Endothelial cell of umbilical vein (primary cell): Measurements from ENCODE around the gene CD247. TPM values are rescaled to one million over a fixed set of nuclear protein-coding genes. Genes with fewer than 3 reads are reported as not detected.

Experiments
- BruUV-seq: library from RNA; stranded (reverse); fragments of 400-500 nt; replicated peaks from 2 replicates; lab custom pipeline; 2021; lab: Mats Ljungman, UMichigan
- CTCF ChIA-PET: fragments of 300-600, 350-600 bp; sonication (Branson Sonifier 250); formaldehyde crosslinking; loops from one replicate; lab custom pipeline; 2021; ENCODE audit warnings: antibody characterized with exemption, inconsistent platforms; lab: Charles Lee
- POLR2A ChIA-PET: fragments of 300-600, 350-600 bp; sonication (Branson Sonifier 250); formaldehyde crosslinking; loops from one replicate; lab custom pipeline; 2021; ENCODE audit warnings: antibody characterized with exemption, inconsistent platforms; lab: Charles Lee
- DNase-seq: peaks from one replicate; pipeline ENCODE4 v3.0.0-alpha.2; 2011; ENCODE audit warnings: low read depth, low spot score
- FAIRE-seq: peaks from 2 replicates; lab custom pipeline; 2011; peaks lifted over from hg19 to GRCh38; lab: Jason Lieb, UNC
- H2AFZ ChIP-seq: 2 replicates; pipeline ENCODE4 v1.6.0; 2012; ENCODE audit warnings: low read depth, low read length, control low read depth, inconsistent platforms
- H3K27ac ChIP-seq: 2 replicates; pipeline ENCODE4 v1.5.1; 2011; ENCODE audit warnings: low read depth, mild to moderate bottlenecking, control low read depth, low read length, moderate library complexity; ENCODE audit not compliant: insufficient read depth
- H3K27me3 ChIP-seq, 2 experiments: 2 replicates each; pipeline versions ENCODE4 v1.6.0 to v1.6.1; 2011; ENCODE audit warnings: low read length in 2 of 2, mixed read lengths in 1 of 2; ENCODE audit not compliant: control insufficient read depth in 2 of 2, insufficient read depth in 2 of 2
- H3K36me3 ChIP-seq, 2 experiments: 2 replicates in 1 of 2; 3 replicates in 1 of 2; pipeline ENCODE4 v1.5.1; 2011; ENCODE audit warnings: low read length in 2 of 2, mild to moderate bottlenecking in 1 of 2, moderate library complexity in 1 of 2; ENCODE audit not compliant: control insufficient read depth in 2 of 2, insufficient read depth in 2 of 2; ENCODE audit errors: extremely low read depth in 1 of 2
- H3K4me1 ChIP-seq: 3 replicates; pipeline ENCODE4 v1.5.1; 2011; ENCODE audit warnings: mild to moderate bottlenecking, low read length; ENCODE audit not compliant: control insufficient read depth, insufficient read depth; ENCODE audit errors: extremely low read depth
- H3K4me2 ChIP-seq: 2 replicates; pipeline ENCODE4 v1.6.1; 2011; ENCODE audit warnings: low read length, control low read depth, mixed read lengths; ENCODE audit not compliant: insufficient read depth
- H3K4me3 ChIP-seq, 3 experiments: fragments of 200-600 bp in 1 of 3; sonication (generic), shearing (Covaris generic) in 1 of 3; replicated peaks in 1 of 3; 2 replicates each; pipeline ENCODE4 v1.5.1; 2011 to 2016; ENCODE audit warnings: control low read depth in 3 of 3, low read length in 3 of 3, mild to moderate bottlenecking in 2 of 3, inconsistent platforms in 1 of 3, low read depth in 1 of 3, moderate library complexity in 1 of 3; ENCODE audit not compliant: insufficient read depth in 1 of 3
- H3K79me2 ChIP-seq: 2 replicates; pipeline ENCODE4 v1.6.0; 2012; ENCODE audit warnings: low read length, inconsistent platforms; ENCODE audit not compliant: control insufficient read depth, insufficient read depth
- H3K9ac ChIP-seq: replicated peaks from 2 replicates; pipeline ENCODE3; 2011; ENCODE audit warnings: low read length, control low read depth; ENCODE audit not compliant: insufficient read depth; ENCODE audit errors: extremely low read depth
- H3K9me1 ChIP-seq: replicated peaks from 3 replicates; pipeline ENCODE4 v1.6.0; 2011; ENCODE audit warnings: mild to moderate bottlenecking, low read length; ENCODE audit not compliant: control insufficient read depth, insufficient read depth; ENCODE audit errors: extremely low read depth
- H3K9me3 ChIP-seq: replicated peaks from 2 replicates; pipeline ENCODE4 v1.5.1; 2012; ENCODE audit warnings: low read length, inconsistent platforms; ENCODE audit not compliant: control insufficient read depth, insufficient read depth
- H4K20me1 ChIP-seq: replicated peaks from 2 replicates; pipeline ENCODE3; 2011; ENCODE audit warnings: mild to moderate bottlenecking, low read length; ENCODE audit not compliant: control insufficient read depth, insufficient read depth; ENCODE audit errors: extremely low read depth
- CTCF ChIP-seq, 2 donors: IDR thresholded peaks; 1 replicate in 1 of 2; 2 replicates in 1 of 2; pipeline ENCODE4 v1.5.1; 2011; ENCODE audit warnings: low read length in 2 of 2, mild to moderate bottlenecking in 2 of 2, moderate library complexity in 2 of 2, control low read depth in 1 of 2, inconsistent platforms in 1 of 2, low read depth in 1 of 2; ENCODE audit not compliant: insufficient read depth in 1 of 2; ENCODE audit errors: extremely low read depth in 1 of 2
- EZH2 ChIP-seq: IDR thresholded peaks from 2 replicates; pipeline ENCODE4 v1.6.1; 2012; ENCODE audit warnings: borderline replicate concordance, low read depth, mild to moderate bottlenecking, moderate library complexity, low read length, inconsistent platforms; ENCODE audit not compliant: severe bottlenecking
- FOS ChIP-seq: IDR thresholded peaks from 2 replicates; pipeline ENCODE4 v1.6.1; 2011; ENCODE audit warnings: mild to moderate bottlenecking, low read length, moderate library complexity, borderline replicate concordance; ENCODE audit not compliant: insufficient read depth
- GATA2 ChIP-seq: IDR thresholded peaks from 2 replicates; pipeline ENCODE4 v1.7.0; 2011; ENCODE audit warnings: low read depth, mild to moderate bottlenecking, moderate library complexity, mixed read lengths, low read length; ENCODE audit not compliant: insufficient read length, insufficient read depth
- JUN ChIP-seq: IDR thresholded peaks from 2 replicates; pipeline ENCODE4 v1.6.1; 2011; ENCODE audit warnings: borderline replicate concordance, low read depth; ENCODE audit not compliant: insufficient read length, insufficient read depth
- MAX ChIP-seq: IDR thresholded peaks from 2 replicates; pipeline ENCODE4 v1.6.1; 2011; ENCODE audit not compliant: insufficient read depth, insufficient read length
- MYC ChIP-seq: IDR thresholded peaks from one replicate; pipeline ENCODE4 v1.6.1; 2011; ENCODE audit warnings: mild to moderate bottlenecking, low read depth, low read length
- POLR2A ChIP-seq: IDR thresholded peaks from 2 replicates; pipeline ENCODE4 v1.6.1; 2012; ENCODE audit warnings: low read depth, mild to moderate bottlenecking, control low read depth, low read length
- POLR2AphosphoS5 ChIP-seq: IDR thresholded peaks from 2 replicates; pipeline ENCODE4 v1.6.1; 2012; ENCODE audit warnings: low read depth, mild to moderate bottlenecking, control low read depth, low read length, moderate library complexity; ENCODE audit not compliant: insufficient read depth
- dilution Hi-C: fragments of 300-500 bp; cut with MboI; formaldehyde crosslinking; loops from one replicate; pipeline ENCODE4 v1.15.0; 2019; ENCODE audit warnings: low sequenced_read_pairs; ENCODE audit not compliant: extremely low pct_ligation_motif_present
- intact Hi-C: fragments of 100-400 bp; cut with micrococcal nuclease; formaldehyde crosslinking; loops from one replicate; pipeline ENCODE4 v1.10.0; 2022
- polyA plus RNA-seq, 4 experiments: library from polyadenylated mRNA; depleted of rRNA in 3 of 4; stranded (reverse) in 3 of 4; unstranded in 1 of 4; fragments of >200 nt; gene quantifications; 2 replicates each; pipeline versions ENCODE4 v1.2.1 to v1.2.3, GENCODE V29; 2011 to 2012; ENCODE audit warnings: missing spikeins in 1 of 4
- total RNA-seq: library from RNA; stranded (reverse); gene quantifications from 2 replicates; pipeline ENCODE4 v1.2.3, GENCODE V29; 2021

The CD247 gene
- total and polyA plus RNA-seq, 2 donors (not counting 3 experiments of a cell fraction or from before 2014, with no cell fraction given): not detected

GRCh38 chr1:167420510-167420909, 97.8 kb downstream of the CD247 start:
- Histone ChIP-seq H3K36me3 (peaks cover 2% of the 10 kb centered on the region in 2 experiments), H3K4me2 (no peak overlapping the region), H2AFZ (no peak overlapping the region), H3K4me3 (no peak overlapping the region), H3K9me1 (no peaks in the 10 kb centered on the region), H4K20me1 (no peaks in the 10 kb centered on the region), H3K4me1 (no peaks in the 10 kb centered on the region), H3K27ac (no peak overlapping the region), H3K9ac (no peak overlapping the region), H3K27me3 (no peaks in the 10 kb centered on the region), H3K9me3 (no peaks in the 10 kb centered on the region), H3K79me2 (no peaks in the 10 kb centered on the region)
- ChIA-PET POLR2A (no interaction called here), CTCF (no interaction called here)
- DNase-seq (no peak), FAIRE-seq (no peak)
- BruUV-seq: no TSS peak
- TF ChIP-seq CTCF (IDR thresholded peaks at IDR 0.05; ENCODE audit: extremely low read depth in 1 of 2, insufficient read depth in 1 of 2, low read depth in 1 of 2, low read length in 2 of 2): no peak
- no peak for TF ChIP-seq EZH2
- no peak for TF ChIP-seq JUN
- no peak for TF ChIP-seq FOS
- no peak for TF ChIP-seq MAX
- TF ChIP-seq MYC: no peak
- no peak for TF ChIP-seq POLR2AphosphoS5
- TF ChIP-seq POLR2A: no peak
- no peak for TF ChIP-seq GATA2
- dilution Hi-C loops (no loop called here), intact Hi-C loops (no loop called here)
